ENCODE data around the gene CAPZB. TPM values are rescaled to one million over a fixed set of nuclear protein-coding genes. Genes with fewer than 3 reads are reported as not detected.
A peak's percentile ranks its signal among the peaks of the same experiment; 100 is the strongest.

The CAPZB gene
- total RNA-seq, 1 donor from 2014 or later = 217 TPM

- no peak for DNase-seq
- Histone ChIP-seq H3K4me1 (peaks cover 94% of the 10 kb centered on the region), H3K27me3 (ENCODE audit: low read depth) (no peaks in the 10 kb centered on the region), H3K4me3 (no peak overlapping the region), H3K36me3 (no peaks in the 10 kb centered on the region), H3K27ac (replicated peaks) (peak overlapping the region; percentile 77), H3K9me3 (replicated peaks) (no peaks in the 10 kb centered on the region)
- intact Hi-C loops (cut with micrococcal nuclease) = no loop called here
- no peak for TF ChIP-seq CTCF (IDR thresholded peaks at IDR 0.05; ENCODE audit: borderline replicate concordance)
These were observed 55.7 kb downstream of the CAPZB start for GRCh38 chr1:19429611-19430010.

GRCh38 chr1:19427087-19427781 is 58.1 kb downstream of the CAPZB start:
- Histone ChIP-seq H3K27ac (replicated peaks) (peak overlapping the region; percentile 77), H3K27me3 (ENCODE audit: low read depth) (no peaks in the 10 kb centered on the region), H3K4me3 (no peak overlapping the region), H3K4me1 (peaks cover 94% of the 10 kb centered on the region), H3K9me3 (replicated peaks) (no peaks in the 10 kb centered on the region), H3K36me3 (no peaks in the 10 kb centered on the region)
- TF ChIP-seq CTCF (IDR thresholded peaks at IDR 0.05; ENCODE audit: borderline replicate concordance) = no peak
- no peak for DNase-seq
- intact Hi-C loops (cut with micrococcal nuclease) = no loop called here

DNA sequence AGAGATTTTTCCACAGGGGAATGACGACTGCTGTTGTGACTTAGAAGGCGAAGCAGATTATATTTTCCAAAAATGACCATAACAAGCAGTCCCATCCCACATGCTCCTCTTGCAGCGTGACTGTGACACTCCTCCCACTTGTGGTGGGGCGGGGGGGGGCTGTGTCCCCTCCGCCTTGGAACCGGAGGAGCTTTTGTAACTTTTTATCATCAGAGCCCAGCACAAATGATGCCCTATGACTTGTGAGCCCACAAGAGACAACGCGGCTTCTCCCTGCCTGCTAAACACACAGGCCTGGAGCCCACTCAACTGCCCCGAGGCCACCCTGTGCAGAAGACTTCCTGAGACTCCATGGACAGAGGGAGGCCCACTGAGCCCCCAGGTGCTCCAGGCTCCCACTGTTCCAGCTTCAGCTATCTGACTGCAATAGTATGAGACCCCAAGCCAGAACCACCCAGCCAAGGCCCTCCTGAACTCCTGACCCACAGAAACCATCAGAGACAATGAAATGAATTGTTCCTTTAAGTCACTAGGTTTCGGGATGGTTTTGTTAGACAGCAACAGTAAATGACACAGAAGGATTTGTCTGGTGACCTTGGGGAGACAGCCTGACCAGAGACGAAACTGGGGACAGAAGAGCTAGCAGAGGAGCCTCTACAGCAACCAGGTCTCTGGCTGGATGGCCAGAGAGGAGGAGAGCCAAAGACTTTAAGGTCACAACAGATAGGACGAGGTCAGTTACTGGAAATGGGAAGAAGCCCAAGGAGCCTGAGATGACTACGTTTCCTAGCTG is 58.8 kb downstream of the CAPZB start:
- DNase-seq = peak; percentile 46
- H3K36me3 ChIP-seq = no peaks in the 10 kb centered on the region
- H3K9me3 ChIP-seq (replicated peaks) = no peaks in the 10 kb centered on the region
- no peak for TF ChIP-seq CTCF (IDR thresholded peaks at IDR 0.05; ENCODE audit: borderline replicate concordance)
- intact Hi-C loops (cut with micrococcal nuclease) = no loop called here
- H3K27ac ChIP-seq (replicated peaks) = peak overlapping the region; percentile 77
- H3K4me1 ChIP-seq = peaks cover 99% of the 10 kb centered on the region
- no peak overlapping the region for H3K4me3 ChIP-seq
- H3K27me3 ChIP-seq (ENCODE audit: low read depth) = no peaks in the 10 kb centered on the region

GRCh38 chr1:19425646-19426239 is 59.6 kb downstream of the CAPZB start:
- DNase-seq = no peak
- no peaks in the 10 kb centered on the region for H3K36me3 ChIP-seq
- peaks cover 100% of the 10 kb centered on the region for H3K4me1 ChIP-seq
- no peak for TF ChIP-seq CTCF (IDR thresholded peaks at IDR 0.05; ENCODE audit: borderline replicate concordance)
- intact Hi-C loops (cut with micrococcal nuclease) = no loop called here
- no peak overlapping the region for H3K4me3 ChIP-seq
- H3K9me3 ChIP-seq (replicated peaks) = no peaks in the 10 kb centered on the region
- no peaks in the 10 kb centered on the region for H3K27me3 ChIP-seq (ENCODE audit: low read depth)
- peak overlapping the region; percentile 77 for H3K27ac ChIP-seq (replicated peaks)

DNA sequence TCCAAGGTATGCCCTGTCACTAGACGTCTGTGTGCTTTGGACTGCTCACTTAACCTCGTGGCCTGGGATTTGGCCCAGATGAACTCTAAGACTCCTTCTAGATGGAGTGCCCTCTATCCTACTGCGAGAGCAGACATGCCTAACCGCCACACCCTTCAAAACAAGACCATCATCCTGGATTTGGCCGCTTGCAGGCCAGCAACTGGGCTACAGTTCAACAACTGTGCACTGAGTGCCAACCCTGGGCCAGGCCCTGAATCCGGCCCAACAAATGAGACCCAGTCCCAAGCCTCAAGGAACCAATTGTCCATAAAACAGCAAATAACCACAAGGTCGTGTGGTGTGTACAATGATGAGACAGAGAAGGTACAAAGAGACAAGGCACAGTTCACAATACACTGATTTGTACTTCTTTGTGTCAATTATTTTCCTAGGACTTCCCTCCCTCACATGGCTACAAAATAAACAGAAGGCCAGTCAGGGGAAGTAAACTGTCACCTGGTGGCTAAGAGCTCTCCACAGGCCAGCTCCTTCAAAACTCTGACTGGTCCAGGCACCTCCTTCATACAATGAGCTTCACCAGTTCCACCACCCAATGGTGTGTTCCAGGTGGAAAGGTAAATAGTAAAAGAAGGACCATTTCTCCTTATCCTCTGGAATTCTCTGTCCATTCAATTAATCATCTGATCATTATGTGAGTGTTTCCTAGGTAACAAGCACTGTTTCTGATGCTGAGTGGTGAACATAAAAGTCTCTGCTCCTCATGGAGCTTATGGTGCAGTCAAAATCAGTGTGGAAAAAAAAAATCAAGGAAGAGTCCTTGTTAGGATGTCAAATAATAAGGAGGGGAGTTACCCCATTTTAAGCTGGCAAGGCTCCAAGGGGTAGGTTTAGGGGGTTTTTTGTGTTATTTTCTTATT is 60.4 kb downstream of the CAPZB start:
- H3K27ac ChIP-seq (replicated peaks) = peak overlapping the region; percentile 77
- no peak overlapping the region for H3K4me3 ChIP-seq
- TF ChIP-seq CTCF (IDR thresholded peaks at IDR 0.05; ENCODE audit: borderline replicate concordance) = no peak
- intact Hi-C loops (cut with micrococcal nuclease) = no loop called here
- no peaks in the 10 kb centered on the region for H3K36me3 ChIP-seq
- no peaks in the 10 kb centered on the region for H3K9me3 ChIP-seq (replicated peaks)
- H3K4me1 ChIP-seq = peaks cover 100% of the 10 kb centered on the region
- no peak for DNase-seq
- H3K27me3 ChIP-seq (ENCODE audit: low read depth) = no peaks in the 10 kb centered on the region
